Activated naive CD4-positive, alpha-beta T cell treated with anti-CD3 and anti-CD28 coated beads, Interleukin-2, amount 10 ng/mL, durations not matched to agents 7 days and 5 days (primary cell): Measurements from ENCODE around the gene WNT7A.
"Not testable (repeated sequence)": the region's sequence is repeated elsewhere in the genome, so short reads cannot be mapped to it uniquely, and the experiment has no call there.

Experiments
- CTCF ChIA-PET: fragments of 350-600 bp; sonication (Branson Sonifier 250); formaldehyde crosslinking; loops from one replicate; lab custom pipeline; 2021; ENCODE audit warnings: antibody characterized with exemption; lab: Charles Lee
- DNase-seq: peaks from one replicate; pipeline ENCODE4 v3.0.0-alpha.2; 2020
- H3K27ac Mint-ChIP-seq: one replicate; pipeline ENCODE4 v1.8.0; 2021; ENCODE audit warnings: mild to moderate bottlenecking, moderate library complexity, mixed read lengths
- H3K27me3 Mint-ChIP-seq: one replicate; pipeline ENCODE4 v1.8.0; 2021; ENCODE audit warnings: mild to moderate bottlenecking, mixed read lengths
- H3K36me3 Mint-ChIP-seq: one replicate; pipeline ENCODE4 v1.8.0; 2021; ENCODE audit warnings: mixed read lengths
- H3K4me1 Mint-ChIP-seq: one replicate; pipeline ENCODE4 v1.8.0; 2021; ENCODE audit warnings: mixed read lengths
- H3K4me3 Mint-ChIP-seq: one replicate; pipeline ENCODE4 v1.8.0; 2021; ENCODE audit warnings: mild to moderate bottlenecking, moderate library complexity, mixed read lengths
- H3K9me3 Mint-ChIP-seq: one replicate; pipeline ENCODE4 v1.8.0; 2021; ENCODE audit warnings: mixed read lengths

WNT7A gene

GRCh38 chr3:13879946-13880810, at the start of gene WNT7A:
Gene WNT7A (minus strand): TSS chr3:13880071. CDS start chr3:13879816, 255 bp downstream.
- Mint-ChIP-seq H3K9me3 (no peaks in the 10 kb centered on the region), H3K4me1 (peaks cover 14% of the 10 kb centered on the region), H3K4me3 (peak within 1 kb of the TSS; percentile 42), H3K27me3 (peaks cover 90% of the 10 kb centered on the region), H3K27ac (no peak within 1 kb of the TSS), H3K36me3 (no peaks in the 10 kb centered on the region)
- DNase-seq: peak; percentile 72
- CTCF ChIA-PET: interaction anchor here (0.6 to 14.2 kb wide), 15 partner anchors 10 to 777 kb away, joined by 3 to 470 read pairs (median 4); partner anchors contain the start of gene HDAC11

- Mint-ChIP-seq H3K27me3 (peaks cover 17% of the 10 kb centered on the region), H3K9me3 (peaks cover 28% of the 10 kb centered on the region)
- H3K27ac Mint-ChIP-seq, H3K4me3 Mint-ChIP-seq, CTCF ChIA-PET, H3K36me3 Mint-ChIP-seq, H3K4me1 Mint-ChIP-seq, DNase-seq: not testable (repeated sequence)
Observed at GRCh38 chr3:13928741-13929140, 48.9 kb upstream of the WNT7A start.

GRCh38 chr3:13927295-13927694, 47.4 kb upstream of the WNT7A start:
- Mint-ChIP-seq H3K36me3 (no peaks in the 10 kb centered on the region), H3K4me3 (no peak overlapping the region), H3K4me1 (no peaks in the 10 kb centered on the region), H3K27me3 (peaks cover 7% of the 10 kb centered on the region), H3K9me3 (peaks cover 23% of the 10 kb centered on the region), H3K27ac (no peak overlapping the region)
- no peak for DNase-seq
- CTCF ChIA-PET: no interaction called here

- no peak overlapping the region for H3K4me3 Mint-ChIP-seq
- DNase-seq: no peak
- H3K4me1 Mint-ChIP-seq: no peaks in the 10 kb centered on the region
- no peaks in the 10 kb centered on the region for H3K36me3 Mint-ChIP-seq
- H3K27me3 Mint-ChIP-seq: no peaks in the 10 kb centered on the region
- CTCF ChIA-PET: no interaction called here
- H3K9me3 Mint-ChIP-seq: peaks cover 26% of the 10 kb centered on the region
- H3K27ac Mint-ChIP-seq: no peak overlapping the region
Observed at GRCh38 chr3:13916375-13916774, 36.5 kb upstream of the WNT7A start.

GRCh38 chr3:13902648-13903238, 22.9 kb upstream of the WNT7A start:
- CTCF ChIA-PET: no interaction called here
- Mint-ChIP-seq H3K4me1 (no peaks in the 10 kb centered on the region), H3K27ac (no peak overlapping the region), H3K9me3 (peaks cover 77% of the 10 kb centered on the region), H3K4me3 (no peak overlapping the region), H3K27me3 (peaks cover 11% of the 10 kb centered on the region), H3K36me3 (peaks cover 9% of the 10 kb centered on the region)
- no peak for DNase-seq

GRCh38 chr3:13901935-13902584, 22.2 kb upstream of the WNT7A start:
- H3K36me3 Mint-ChIP-seq: peaks cover 9% of the 10 kb centered on the region
- no peak for DNase-seq
- H3K4me3 Mint-ChIP-seq: no peak overlapping the region
- H3K27me3 Mint-ChIP-seq: peaks cover 15% of the 10 kb centered on the region
- no peaks in the 10 kb centered on the region for H3K4me1 Mint-ChIP-seq
- no peak overlapping the region for H3K27ac Mint-ChIP-seq
- H3K9me3 Mint-ChIP-seq: peaks cover 71% of the 10 kb centered on the region
- CTCF ChIA-PET: no interaction called here

- CTCF ChIA-PET: interaction anchor here (1.4 to 3.8 kb wide), 2 partner anchors 216 to 306 kb away, joined by 5 to 25 read pairs; no protein-coding TSS in a partner anchor
- H3K4me1 Mint-ChIP-seq: peaks cover 17% of the 10 kb centered on the region
- H3K36me3 Mint-ChIP-seq: peaks cover 7% of the 10 kb centered on the region
- H3K9me3 Mint-ChIP-seq: peaks cover 46% of the 10 kb centered on the region
- no peak for DNase-seq
- H3K27me3 Mint-ChIP-seq: peaks cover 30% of the 10 kb centered on the region
- H3K4me3 Mint-ChIP-seq: no peak overlapping the region
- H3K27ac Mint-ChIP-seq: no peak overlapping the region
Observed at GRCh38 chr3:13898346-13898745, 18.5 kb upstream of the WNT7A start.

GRCh38 chr3:13896473-13897154, 16.7 kb upstream of the WNT7A start:
- H3K4me3 Mint-ChIP-seq: peak overlapping the region; percentile 84
- H3K9me3 Mint-ChIP-seq: peaks cover 38% of the 10 kb centered on the region
- peaks cover 24% of the 10 kb centered on the region for H3K4me1 Mint-ChIP-seq
- no peak overlapping the region for H3K27ac Mint-ChIP-seq
- H3K36me3 Mint-ChIP-seq: peaks cover 7% of the 10 kb centered on the region
- peak; percentile 74 for DNase-seq
- CTCF ChIA-PET: interaction anchor here (0.7 to 3.8 kb wide), 26 partner anchors 10 to 652 kb away, joined by 3 to 25 read pairs (median 5); partner anchors contain the start of genes CHCHD4, TMEM43 and WNT7A
- peaks cover 30% of the 10 kb centered on the region for H3K27me3 Mint-ChIP-seq

- Mint-ChIP-seq H3K36me3 (peaks cover 6% of the 10 kb centered on the region), H3K27ac (peak overlapping the region; percentile 88), H3K4me1 (peaks cover 36% of the 10 kb centered on the region), H3K9me3 (peaks cover 29% of the 10 kb centered on the region), H3K4me3 (peak overlapping the region; percentile 84), H3K27me3 (peaks cover 33% of the 10 kb centered on the region)
- CTCF ChIA-PET: interaction anchor here (0.6 to 3.8 kb wide), 12 partner anchors 11 to 653 kb away, joined by 3 to 25 read pairs (median 6); no protein-coding TSS in a partner anchor
- peak; percentile 98 for DNase-seq
Observed at GRCh38 chr3:13895155-13896105, 15.6 kb upstream of the WNT7A start.

GRCh38 chr3:13894807-13895154, 14.9 kb upstream of the WNT7A start:
- Mint-ChIP-seq H3K4me1 (peaks cover 42% of the 10 kb centered on the region), H3K9me3 (peaks cover 22% of the 10 kb centered on the region), H3K4me3 (peak overlapping the region; percentile 84), H3K27ac (no peak overlapping the region), H3K36me3 (peaks cover 6% of the 10 kb centered on the region), H3K27me3 (peaks cover 35% of the 10 kb centered on the region)
- CTCF ChIA-PET: interaction anchor here (0.6 to 2.5 kb wide), 3 partner anchors 11 to 240 kb away, joined by 3 to 13 read pairs (median 5); no protein-coding TSS in a partner anchor
- DNase-seq: no peak

GRCh38 chr3:13894096-13894806, 14.4 kb upstream of the WNT7A start:
- Mint-ChIP-seq H3K9me3 (peaks cover 17% of the 10 kb centered on the region), H3K27me3 (peaks cover 35% of the 10 kb centered on the region), H3K4me3 (peak overlapping the region; percentile 84), H3K36me3 (peaks cover 6% of the 10 kb centered on the region), H3K27ac (no peak overlapping the region), H3K4me1 (peaks cover 43% of the 10 kb centered on the region)
- DNase-seq: no peak
- CTCF ChIA-PET: interaction anchor here (2.0 to 2.5 kb wide), 2 partner anchors 10 to 236 kb away, joined by 5 to 13 read pairs; no protein-coding TSS in a partner anchor

GRCh38 chr3:13892304-13892703, 12.4 kb upstream of the WNT7A start:
- Mint-ChIP-seq H3K4me3 (no peak overlapping the region), H3K4me1 (peaks cover 45% of the 10 kb centered on the region), H3K27me3 (peaks cover 28% of the 10 kb centered on the region), H3K36me3 (peaks cover 6% of the 10 kb centered on the region), H3K9me3 (peaks cover 2% of the 10 kb centered on the region), H3K27ac (peak overlapping the region; percentile 96)
- CTCF ChIA-PET: interaction anchor here (1.0 to 14.2 kb wide), 3 partner anchors 11 to 244 kb away, joined by 4 to 470 read pairs (median 9); no protein-coding TSS in a partner anchor
- no peak for DNase-seq
